ENCODE data around the gene SLC28A3.

The SLC28A3 gene

GRCh38 chr9:84305497-84306131, 34.9 kb downstream of the SLC28A3 start:
- no peak for DNase-seq (ENCODE audit: low spot score in 2 of 2)
- in situ Hi-C loops (cut with MboI; ENCODE audit: low sequenced_read_pairs), result loop anchor here (25.0 kb wide), 1 partner anchor 468 kb away; no protein-coding TSS in a partner anchor
- Histone ChIP-seq H3K9me3 (no peaks in the 10 kb centered on the region), H3K27me3 (ENCODE audit: low read depth) (peaks cover 13% of the 10 kb centered on the region), H3K36me3 (replicated peaks) (no peaks in the 10 kb centered on the region), H3K4me3 (no peak overlapping the region), H3K4me1 (no peaks in the 10 kb centered on the region)

GRCh38 chr9:84304166-84304565, 36.4 kb downstream of the SLC28A3 start:
- Histone ChIP-seq H3K9me3 (no peaks in the 10 kb centered on the region), H3K27me3 (ENCODE audit: low read depth) (peaks cover 15% of the 10 kb centered on the region), H3K4me3 (no peak overlapping the region), H3K4me1 (no peaks in the 10 kb centered on the region), H3K36me3 (replicated peaks) (no peaks in the 10 kb centered on the region)
- in situ Hi-C loops (cut with MboI; ENCODE audit: low sequenced_read_pairs), result loop anchor here (25.0 kb wide), 1 partner anchor 467 kb away; no protein-coding TSS in a partner anchor
- no peak for DNase-seq (ENCODE audit: low spot score in 2 of 2)

- no peak for DNase-seq (ENCODE audit: low spot score in 2 of 2)
- H3K27me3 ChIP-seq (ENCODE audit: low read depth), result peaks cover 18% of the 10 kb centered on the region
- in situ Hi-C loops (cut with MboI; ENCODE audit: low sequenced_read_pairs), result loop anchor here (25.0 kb wide), 1 partner anchor 466 kb away; no protein-coding TSS in a partner anchor
Measured at GRCh38 chr9:84303061-84303460, 37.5 kb downstream of the SLC28A3 start.

GRCh38 chr9:84301851-84302250, 38.7 kb downstream of the SLC28A3 start:
- no peak overlapping the region for H3K4me3 ChIP-seq
- no peaks in the 10 kb centered on the region for H3K9me3 ChIP-seq
- no peaks in the 10 kb centered on the region for H3K4me1 ChIP-seq
- no peak for DNase-seq (ENCODE audit: low spot score in 2 of 2)
- H3K36me3 ChIP-seq (replicated peaks), result no peaks in the 10 kb centered on the region
- peaks cover 28% of the 10 kb centered on the region for H3K27me3 ChIP-seq (ENCODE audit: low read depth)
- in situ Hi-C loops (cut with MboI; ENCODE audit: low sequenced_read_pairs), result loop anchor here (25.0 kb wide), 1 partner anchor 465 kb away; no protein-coding TSS in a partner anchor

More at GRCh38 chr9:84303061-84303460, 37.5 kb downstream of the SLC28A3 start:
- H3K9me3 ChIP-seq, result no peaks in the 10 kb centered on the region
- H3K4me3 ChIP-seq, result no peak overlapping the region
- H3K4me1 ChIP-seq, result no peaks in the 10 kb centered on the region
- H3K36me3 ChIP-seq (replicated peaks), result no peaks in the 10 kb centered on the region

GRCh38 chr9:84300271-84300670, 40.3 kb downstream of the SLC28A3 start:
- H3K9me3 ChIP-seq, result no peaks in the 10 kb centered on the region
- in situ Hi-C loops (cut with MboI; ENCODE audit: low sequenced_read_pairs), result loop anchor here (25.0 kb wide), 1 partner anchor 463 kb away; no protein-coding TSS in a partner anchor
- DNase-seq (ENCODE audit: low spot score in 2 of 2), result no peak
- H3K36me3 ChIP-seq (replicated peaks), result no peaks in the 10 kb centered on the region
- no peaks in the 10 kb centered on the region for H3K4me1 ChIP-seq
- H3K4me3 ChIP-seq, result no peak overlapping the region
- H3K27me3 ChIP-seq (ENCODE audit: low read depth), result peaks cover 43% of the 10 kb centered on the region

- Histone ChIP-seq H3K36me3 (replicated peaks) (no peaks in the 10 kb centered on the region), H3K27me3 (ENCODE audit: low read depth) (peaks cover 59% of the 10 kb centered on the region), H3K4me1 (peaks cover 11% of the 10 kb centered on the region), H3K9me3 (no peaks in the 10 kb centered on the region), H3K4me3 (no peak overlapping the region)
- DNase-seq (ENCODE audit: low spot score in 2 of 2), result no peak
- in situ Hi-C loops (cut with MboI; ENCODE audit: low sequenced_read_pairs), result no loop called here
Measured at GRCh38 chr9:84297162-84297821, 43.3 kb downstream of the SLC28A3 start.

GRCh38 chr9:84296146-84296843, 44.3 kb downstream of the SLC28A3 start:
- DNase-seq (ENCODE audit: low spot score in 2 of 2), result no peak
- H3K27me3 ChIP-seq (ENCODE audit: low read depth), result peaks cover 67% of the 10 kb centered on the region
- H3K9me3 ChIP-seq, result no peaks in the 10 kb centered on the region
- H3K4me3 ChIP-seq, result no peak overlapping the region
- no peaks in the 10 kb centered on the region for H3K36me3 ChIP-seq (replicated peaks)
- in situ Hi-C loops (cut with MboI; ENCODE audit: low sequenced_read_pairs), result no loop called here
- H3K4me1 ChIP-seq, result peaks cover 13% of the 10 kb centered on the region

GRCh38 chr9:84294241-84294950, 46.2 kb downstream of the SLC28A3 start:
- peaks cover 78% of the 10 kb centered on the region for H3K27me3 ChIP-seq (ENCODE audit: low read depth)
- H3K36me3 ChIP-seq (replicated peaks), result no peaks in the 10 kb centered on the region
- no peak overlapping the region for H3K4me3 ChIP-seq
- in situ Hi-C loops (cut with MboI; ENCODE audit: low sequenced_read_pairs), result no loop called here
- no peak for DNase-seq (ENCODE audit: low spot score in 2 of 2)
- H3K9me3 ChIP-seq, result no peaks in the 10 kb centered on the region
- H3K4me1 ChIP-seq, result peaks cover 13% of the 10 kb centered on the region

GRCh38 chr9:84293001-84293798, 47.4 kb downstream of the SLC28A3 start:
- Histone ChIP-seq H3K27me3 (ENCODE audit: low read depth) (peaks cover 78% of the 10 kb centered on the region), H3K4me1 (peaks cover 13% of the 10 kb centered on the region), H3K9me3 (no peaks in the 10 kb centered on the region), H3K36me3 (replicated peaks) (no peaks in the 10 kb centered on the region), H3K4me3 (no peak overlapping the region)
- in situ Hi-C loops (cut with MboI; ENCODE audit: low sequenced_read_pairs), result no loop called here
- DNase-seq (ENCODE audit: low spot score in 2 of 2), result peak; percentile 29 to 99

GRCh38 chr9:84285381-84285780, 55.2 kb downstream of the SLC28A3 start:
- H3K4me1 ChIP-seq, result no peaks in the 10 kb centered on the region
- H3K36me3 ChIP-seq (replicated peaks), result no peaks in the 10 kb centered on the region
- in situ Hi-C loops (cut with MboI; ENCODE audit: low sequenced_read_pairs), result no loop called here
- no peaks in the 10 kb centered on the region for H3K9me3 ChIP-seq
- no peak for DNase-seq (ENCODE audit: low spot score in 2 of 2)
- H3K27me3 ChIP-seq (ENCODE audit: low read depth), result peaks cover 77% of the 10 kb centered on the region
- no peak overlapping the region for H3K4me3 ChIP-seq

- DNase-seq (ENCODE audit: low spot score in 2 of 2), result no peak
- in situ Hi-C loops (cut with MboI; ENCODE audit: low sequenced_read_pairs), result no loop called here
- no peak overlapping the region for H3K4me3 ChIP-seq
Measured at GRCh38 chr9:84283946-84284345, 56.6 kb downstream of the SLC28A3 start.

GRCh38 chr9:84278130-84278529, 62.4 kb downstream of the SLC28A3 start:
- Histone ChIP-seq H3K9me3 (no peaks in the 10 kb centered on the region), H3K4me3 (no peak overlapping the region), H3K27me3 (ENCODE audit: low read depth) (peaks cover 41% of the 10 kb centered on the region), H3K4me1 (no peaks in the 10 kb centered on the region), H3K36me3 (replicated peaks) (no peaks in the 10 kb centered on the region)
- in situ Hi-C loops (cut with MboI; ENCODE audit: low sequenced_read_pairs), result no loop called here
- no peak for DNase-seq (ENCODE audit: low spot score in 2 of 2)

More at GRCh38 chr9:84283946-84284345, 56.6 kb downstream of the SLC28A3 start:
- Histone ChIP-seq H3K9me3 (no peaks in the 10 kb centered on the region), H3K4me1 (no peaks in the 10 kb centered on the region), H3K36me3 (replicated peaks) (no peaks in the 10 kb centered on the region), H3K27me3 (ENCODE audit: low read depth) (peaks cover 68% of the 10 kb centered on the region)

- Histone ChIP-seq H3K36me3 (replicated peaks) (no peaks in the 10 kb centered on the region), H3K4me1 (no peaks in the 10 kb centered on the region), H3K27me3 (ENCODE audit: low read depth) (peaks cover 40% of the 10 kb centered on the region), H3K4me3 (no peak overlapping the region), H3K9me3 (no peaks in the 10 kb centered on the region)
- in situ Hi-C loops (cut with MboI; ENCODE audit: low sequenced_read_pairs), result no loop called here
- no peak for DNase-seq (ENCODE audit: low spot score in 2 of 2)
Measured at GRCh38 chr9:84277646-84278045, 62.9 kb downstream of the SLC28A3 start.

Data from HAP-1 (cell line).